SK-N-SH (cell line): Measurements from ENCODE around the gene CNN2. TPM values are rescaled to one million over a fixed set of nuclear protein-coding genes. Genes with fewer than 3 reads are reported as not detected.

ENCODE experiments used
- CTCF ChIA-PET: fragments of 300-600, 350-600 bp; formaldehyde crosslinking; extraction: SDS; loops from one replicate; lab custom pipeline; 2021; lab: Yijun Ruan, JAX
- POLR2A ChIA-PET: fragments of 350-600 bp; sonication (Branson Sonifier 250); formaldehyde crosslinking; extraction: SDS; loops from one replicate; lab custom pipeline; 2020; ENCODE audit warnings: antibody characterized with exemption, inconsistent platforms; lab: Yijun Ruan, JAX
- DNase-seq: peaks from one replicate; pipeline ENCODE4 v3.0.0; 2012
- H2AFZ ChIP-seq: fragments of 200-600 bp; sonication (generic); 2 replicates; pipeline ENCODE4 v1.8.1; 2016; ENCODE audit warnings: antibody characterized with exemption, mild to moderate bottlenecking, low read depth
- H3F3A ChIP-seq: fragments of 200-600 bp; sonication (generic); replicated peaks from 2 replicates; pipeline ENCODE3; 2016; ENCODE audit warnings: antibody characterized with exemption, mild to moderate bottlenecking; ENCODE audit not compliant: insufficient read depth
- H3K27ac ChIP-seq, 2 experiments: fragments of 200-500 bp in 1 of 2; fragments of 200-600 bp in 1 of 2; sonication (Bioruptor generic) in 1 of 2; sonication (generic), shearing (Covaris generic) in 1 of 2; 2 replicates each; pipeline versions ENCODE4 v1.5.1 to v1.6.1; 2014 to 2016; ENCODE audit warnings: low read depth in 2 of 2, inconsistent platforms in 1 of 2, low read length in 1 of 2, mild to moderate bottlenecking in 1 of 2, mixed read lengths in 1 of 2
- H3K27me3 ChIP-seq: fragments of 200-600 bp; sonication (generic), shearing (Covaris generic); 2 replicates; pipeline ENCODE4 v1.6.1; 2016; ENCODE audit warnings: mixed run types; ENCODE audit not compliant: insufficient read depth
- H3K36me3 ChIP-seq, 2 experiments: fragments of 200-500 bp in 1 of 2; fragments of 200-600 bp in 1 of 2; sonication (Bioruptor generic) in 1 of 2; sonication (generic) in 1 of 2; replicated peaks in 1 of 2; 2 replicates each; pipeline versions ENCODE3 to v1.5.1; 2014 to 2016; ENCODE audit warnings: low read length in 1 of 2, mild to moderate bottlenecking in 1 of 2; ENCODE audit not compliant: insufficient read depth in 2 of 2, control insufficient read depth in 1 of 2
- H3K4me1 ChIP-seq, 2 experiments: fragments of 200-500 bp in 1 of 2; fragments of 200-600 bp in 1 of 2; sonication (Bioruptor generic) in 1 of 2; sonication (generic), shearing (Covaris generic) in 1 of 2; 2 replicates each; pipeline versions ENCODE4 v1.5.1 to v1.6.1; 2014 to 2016; ENCODE audit warnings: low read depth in 1 of 2, low read length in 1 of 2, mixed run types in 1 of 2; ENCODE audit not compliant: insufficient read depth in 2 of 2, control insufficient read depth in 1 of 2
- H3K4me2 ChIP-seq: fragments of 200-600 bp; sonication (generic), shearing (Covaris generic); 2 replicates; pipeline ENCODE4 v1.6.1; 2017; ENCODE audit warnings: mixed run types
- H3K4me3 ChIP-seq, 2 experiments: fragments of 200-500 bp in 1 of 2; fragments of 200-600 bp in 1 of 2; sonication (Bioruptor generic) in 1 of 2; sonication (generic), shearing (Covaris generic) in 1 of 2; 2 replicates each; pipeline versions ENCODE4 v1.5.1 to v1.8.1; 2014 to 2016; ENCODE audit warnings: low read depth in 2 of 2, inconsistent platforms in 1 of 2, low read length in 1 of 2, mild to moderate bottlenecking in 1 of 2, mixed read lengths in 1 of 2, moderate library complexity in 1 of 2
- H3K79me2 ChIP-seq: fragments of 200-600 bp; sonication (generic); 2 replicates; pipeline ENCODE4 v1.8.1; 2017; ENCODE audit warnings: mild to moderate bottlenecking; ENCODE audit not compliant: insufficient read depth
- H3K9ac ChIP-seq: fragments of 200-600 bp; sonication (generic); 2 replicates; pipeline ENCODE4 v1.6.1; 2017; ENCODE audit warnings: mixed run types
- H3K9me2 ChIP-seq: fragments of 200-600 bp; sonication (generic); 2 replicates; pipeline ENCODE4 v1.6.1; 2017; ENCODE audit warnings: mixed run types
- H3K9me3 ChIP-seq: fragments of 200-600 bp; sonication (generic); 2 replicates; pipeline ENCODE4 v1.6.1; 2017; ENCODE audit warnings: mixed run types, mild to moderate bottlenecking, moderate library complexity
- H4K20me1 ChIP-seq: fragments of 200-600 bp; sonication (generic); 2 replicates; pipeline ENCODE4 v1.6.1; 2017; ENCODE audit warnings: mild to moderate bottlenecking, mixed run types; ENCODE audit not compliant: insufficient read depth
- EZH2phosphoT487 ChIP-seq: fragments of 200-600 bp; sonication (generic); IDR thresholded peaks from 2 replicates; pipeline ENCODE4 v1.6.1; 2017; ENCODE audit warnings: low read depth, mixed run types, mild to moderate bottlenecking, antibody characterized with exemption, moderate library complexity, borderline replicate concordance
- FOSL2 ChIP-seq: IDR thresholded peaks from 2 replicates; pipeline ENCODE4 v1.4.0; 2012; ENCODE audit warnings: low read depth, mild to moderate bottlenecking, moderate library complexity, borderline replicate concordance
- FOXJ3 ChIP-seq: sonication (generic); formaldehyde crosslinking; IDR thresholded peaks from 2 replicates; pipeline ENCODE4 v1.5.1; 2020; ENCODE audit warnings: mild to moderate bottlenecking, missing genetic modification reagents
- FOXM1 ChIP-seq: IDR thresholded peaks from 2 replicates; pipeline ENCODE4 v1.4.0; 2012; ENCODE audit warnings: low read depth, mild to moderate bottlenecking
- GABPA ChIP-seq: IDR thresholded peaks from 2 replicates; pipeline ENCODE4 v1.4.0; 2012; ENCODE audit warnings: low read depth, mild to moderate bottlenecking
- GATA2 ChIP-seq: sonication (generic); formaldehyde crosslinking; IDR thresholded peaks from 2 replicates; pipeline ENCODE4 v1.5.0; 2020; ENCODE audit warnings: mild to moderate bottlenecking, missing genetic modification reagents
- IRF3 ChIP-seq: fragments of 150-350 bp; IDR thresholded peaks from 2 replicates; pipeline ENCODE4 v1.6.1; 2016; ENCODE audit warnings: mild to moderate bottlenecking, low read depth, low read length
- JUND ChIP-seq: IDR thresholded peaks from 2 replicates; pipeline ENCODE4 v1.4.0; 2012
- MEF2A ChIP-seq: IDR thresholded peaks from 2 replicates; pipeline ENCODE4 v1.4.0; 2012; ENCODE audit warnings: low read depth, borderline replicate concordance
- MXI1 ChIP-seq: IDR thresholded peaks from 2 replicates; pipeline ENCODE4 v1.6.1; 2012; ENCODE audit warnings: mild to moderate bottlenecking, low read depth, low read length, improper control_type of control experiment
- NFIC ChIP-seq: IDR thresholded peaks from 2 replicates; pipeline ENCODE4 v1.4.0; 2012; ENCODE audit warnings: borderline replicate concordance
- NRF1 ChIP-seq: IDR thresholded peaks from 2 replicates; pipeline ENCODE4 v1.6.1; 2012; ENCODE audit warnings: low read depth, mild to moderate bottlenecking, low read length
- POLR2AphosphoS5 ChIP-seq: IDR thresholded peaks from 2 replicates; pipeline ENCODE4 v1.6.1; 2012; ENCODE audit warnings: low read depth, low read length
- RCOR1 ChIP-seq: fragments of 150-350 bp; IDR thresholded peaks from 2 replicates; pipeline ENCODE4 v1.6.1; 2017; ENCODE audit warnings: antibody characterized with exemption, low read length
- RFX5 ChIP-seq: IDR thresholded peaks from 2 replicates; pipeline ENCODE4 v1.6.1; 2012; ENCODE audit warnings: mild to moderate bottlenecking, improper control_type of control experiment, low read length
- RXRA ChIP-seq: IDR thresholded peaks from 2 replicates; pipeline ENCODE4 v1.4.0; 2012; ENCODE audit warnings: low read depth, mild to moderate bottlenecking, borderline replicate concordance
- SIN3A ChIP-seq: IDR thresholded peaks from 2 replicates; pipeline ENCODE4 v1.6.1; 2012; ENCODE audit warnings: low read depth, mild to moderate bottlenecking, low read length, moderate library complexity, borderline replicate concordance
- SMC3 ChIP-seq: IDR thresholded peaks from 2 replicates; pipeline ENCODE4 v1.6.1; 2012; ENCODE audit warnings: low read depth, low read length, improper control_type of control experiment
- YY1 ChIP-seq: IDR thresholded peaks from 2 replicates; pipeline ENCODE4 v1.4.0; 2012; ENCODE audit warnings: low read depth, mild to moderate bottlenecking
- whole genome bisulfite sequencing: methylation state at CpG from one replicate; pipeline ENCODE4 v1.1.6; 2017; ENCODE audit warnings: low lambda C conversion rate; 5-methylcytosine and 5-hydroxymethylcytosine counted together
- polyA plus RNA-seq, 3 experiments: library from polyadenylated mRNA; depleted of rRNA; stranded (reverse); fragments of >200 nt; gene quantifications; 2 replicates each; pipeline ENCODE4 v1.2.3, GENCODE V29; 2012
- TF ChIP-seq, protein P1 (sequence below): IDR thresholded peaks from 2 replicates; pipeline ENCODE4 v1.4.0; 2012; ENCODE audit warnings: low read depth
- TF ChIP-seq, protein P2 (sequence below): fragments of 150-350 bp; IDR thresholded peaks from 2 replicates; pipeline ENCODE4 v1.6.1; 2017; ENCODE audit warnings: antibody characterized with exemption, low read length, low read depth, borderline replicate concordance

Gene CNN2
- polyA plus RNA-seq, 1 of the 3 experiments (the other 2 are of a cell fraction), result 279 TPM

- no peak for TF ChIP-seq FOXM1
- no peak for TF ChIP-seq GATA2 (CRISPR knock-in tag)
- no peak for TF ChIP-seq GABPA
- no peak for TF ChIP-seq FOSL2
Observed at GRCh38 chr19:1073956-1074517, 47.6 kb downstream of the CNN2 start (continued).

- H3K4me2 ChIP-seq, result peak overlapping the region; percentile 89
- peak overlapping the region; percentile 97; the same call in 1 of the 2 replicates for H2AFZ ChIP-seq
Observed at GRCh38 chr19:1074544-1075283, 48.3 kb downstream of the CNN2 start.

More at GRCh38 chr19:1074544-1075283, 48.3 kb downstream of the CNN2 start:
- POLR2A ChIA-PET, result interaction anchor here (0.5 to 1.1 kb wide), 6 partner anchors 10 to 194 kb away, joined by 3 to 5 read pairs (median 4); partner anchors contain the start of genes CIRBP and RNU6-9
- DNase-seq, result peak; percentile 100
- 7% methylated on average over 6 of the region's 54 CpGs for WGBS
- H3K79me2 ChIP-seq, result no peaks in the 10 kb centered on the region
- H3K9me3 ChIP-seq, result no peaks in the 10 kb centered on the region
- TF ChIP-seq NRF1 (peak; percentile 85), JUND (no peak), IRF3 (no peak), MXI1 (no peak), EZH2phosphoT487 (no peak), FOXJ3 (CRISPR knock-in tag) (0 out of 2 replicates have a peak, but pooled peaks have one; percentile 20), POLR2AphosphoS5 (peak; percentile 89), YY1 (no peak), SIN3A (peak; percentile 35; the same call in 1 of the 2 replicates), FOXM1 (no peak), NFIC (peak; percentile 74; the same call in 1 of the 2 replicates), MEF2A (no peak), GABPA (0 out of 2 replicates have a peak, but pooled peaks have one; percentile 17), RXRA (no peak), SMC3 (no peak), RFX5 (no peak), RCOR1 (no peak)
- TF ChIP-seq, protein P1, sequence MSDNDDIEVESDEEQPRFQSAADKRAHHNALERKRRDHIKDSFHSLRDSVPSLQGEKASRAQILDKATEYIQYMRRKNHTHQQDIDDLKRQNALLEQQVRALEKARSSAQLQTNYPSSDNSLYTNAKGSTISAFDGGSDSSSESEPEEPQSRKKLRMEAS, result 0 out of 2 replicates have a peak, but pooled peaks have one; percentile 26
- TF ChIP-seq, protein P2, sequence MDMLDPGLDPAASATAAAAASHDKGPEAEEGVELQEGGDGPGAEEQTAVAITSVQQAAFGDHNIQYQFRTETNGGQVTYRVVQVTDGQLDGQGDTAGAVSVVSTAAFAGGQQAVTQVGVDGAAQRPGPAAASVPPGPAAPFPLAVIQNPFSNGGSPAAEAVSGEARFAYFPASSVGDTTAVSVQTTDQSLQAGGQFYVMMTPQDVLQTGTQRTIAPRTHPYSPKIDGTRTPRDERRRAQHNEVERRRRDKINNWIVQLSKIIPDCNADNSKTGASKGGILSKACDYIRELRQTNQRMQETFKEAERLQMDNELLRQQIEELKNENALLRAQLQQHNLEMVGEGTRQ, result no peak
- TF ChIP-seq, all 33 proteins: peak for 7
- H3K27me3 ChIP-seq, result peaks cover 13% of the 10 kb centered on the region
- H4K20me1 ChIP-seq, result no peaks in the 10 kb centered on the region
- H3K9ac ChIP-seq, result peak overlapping the region; percentile 41; the same call in 1 of the 2 replicates
- H3K9me2 ChIP-seq, result no peaks in the 10 kb centered on the region
- H3K4me3 ChIP-seq, result peak overlapping the region; percentile 53 to 71
- H3K27ac ChIP-seq, result peak overlapping the region in 1 of 2 experiments; percentile 84; a peak in 2 of 4 replicates
- H3K4me1 ChIP-seq, result peaks cover 0 to 10% of the 10 kb centered on the region in 2 experiments; a peak in 1 of 4 replicates
- no peaks in the 10 kb centered on the region for H3K36me3 ChIP-seq
- CTCF ChIA-PET, result interaction anchor here (0.6 to 3.3 kb wide), 3 partner anchors 10 to 169 kb away, joined by 3 to 13 read pairs (median 8); no protein-coding TSS in a partner anchor
- peaks cover 18% of the 10 kb centered on the region for H3F3A ChIP-seq
